ENCODE data around the gene PTPRD. TPM values are rescaled to one million over a fixed set of nuclear protein-coding genes. Genes with fewer than 3 reads are reported as not detected.

The PTPRD gene
- total RNA-seq, 1 experiment from 2014 or later, result 0.84 TPM

DNA sequence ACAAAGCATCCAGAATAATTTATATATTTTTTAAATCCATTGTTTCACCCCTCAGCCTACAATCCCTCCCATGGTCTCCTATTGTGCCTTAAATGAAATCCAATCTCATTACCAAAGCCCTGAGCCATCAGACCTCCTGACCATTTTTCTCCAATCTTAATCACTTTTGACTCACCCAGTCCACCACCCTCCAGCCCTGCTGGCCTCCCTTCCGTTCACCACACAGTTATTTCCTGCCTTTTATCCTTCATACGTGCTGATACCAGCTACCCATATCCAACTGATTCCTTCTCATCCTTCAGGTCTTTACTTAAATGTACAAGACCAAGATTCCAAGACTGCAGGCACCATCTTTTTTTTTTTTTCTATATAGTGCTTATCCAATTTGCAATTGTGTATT is 1786.5 kb downstream of the PTPRD start:
- DNase-seq (ENCODE audit: low read depth), result peak; percentile 12

DNA sequence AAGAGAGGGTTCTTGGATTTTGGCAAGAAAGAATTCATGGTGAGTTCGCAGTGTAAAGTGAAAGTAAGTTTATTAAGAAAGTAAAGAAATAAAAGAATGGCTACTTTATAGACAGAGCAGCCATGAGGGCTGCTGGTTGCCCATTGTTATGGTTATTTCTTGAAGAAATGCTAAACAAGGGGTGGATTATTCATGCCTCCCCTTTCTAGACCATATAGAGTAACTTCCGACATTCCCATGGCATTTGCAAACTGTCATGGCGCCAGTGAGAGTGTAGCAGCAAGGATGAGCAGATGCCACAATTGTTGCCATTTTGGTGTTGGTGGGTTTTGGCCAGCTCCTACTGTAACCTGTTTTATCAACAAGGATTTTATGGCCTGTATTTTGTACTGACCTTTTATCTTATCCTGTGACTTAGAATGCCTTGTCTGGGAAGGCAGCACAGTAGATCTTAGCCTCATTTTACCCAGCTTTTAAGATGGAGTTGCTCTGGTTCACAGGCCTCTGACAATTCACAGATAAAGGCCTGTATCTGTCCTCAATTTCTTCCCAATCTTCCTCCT is 1787.1 kb downstream of the PTPRD start:
- peak; percentile 9 for DNase-seq (ENCODE audit: low read depth)

DNA sequence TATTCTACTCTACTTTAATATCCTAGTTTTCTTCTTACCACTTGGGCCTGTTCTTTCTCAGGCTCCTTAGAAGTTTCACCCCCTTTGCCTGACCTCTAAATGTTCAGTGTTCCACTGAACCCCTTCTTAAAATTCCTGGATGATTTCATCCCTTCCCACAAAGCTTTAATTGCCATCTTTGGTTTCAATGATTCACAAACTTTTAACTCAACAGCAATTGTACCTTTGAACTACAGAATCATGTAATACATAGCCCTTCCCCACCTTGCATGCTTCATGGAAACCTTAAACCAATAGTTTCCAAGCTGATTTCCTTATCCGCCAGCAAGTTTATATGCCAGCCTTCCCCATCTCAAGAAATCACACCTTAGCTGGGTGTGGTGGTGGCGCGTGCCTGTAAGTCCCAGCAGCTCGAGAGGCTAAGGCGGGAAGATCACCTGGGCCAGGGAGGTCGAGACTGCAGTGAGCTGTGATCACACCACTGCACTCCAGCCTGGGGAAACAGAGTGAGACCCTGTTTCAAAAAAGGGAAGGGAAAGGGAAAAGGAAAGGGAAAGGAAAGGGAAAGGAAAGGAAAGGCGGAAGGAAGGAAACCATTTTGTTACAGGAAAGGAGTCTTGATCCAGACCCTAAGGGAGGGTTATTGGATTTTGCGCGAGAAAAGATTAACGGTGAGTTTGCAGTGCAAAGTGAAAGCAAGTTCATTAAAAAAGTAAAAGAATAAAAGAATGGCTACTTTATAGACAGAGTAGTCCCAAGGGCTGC is 1789.5 kb downstream of the PTPRD start:
- DNase-seq (ENCODE audit: low read depth), result no peak

DNA sequence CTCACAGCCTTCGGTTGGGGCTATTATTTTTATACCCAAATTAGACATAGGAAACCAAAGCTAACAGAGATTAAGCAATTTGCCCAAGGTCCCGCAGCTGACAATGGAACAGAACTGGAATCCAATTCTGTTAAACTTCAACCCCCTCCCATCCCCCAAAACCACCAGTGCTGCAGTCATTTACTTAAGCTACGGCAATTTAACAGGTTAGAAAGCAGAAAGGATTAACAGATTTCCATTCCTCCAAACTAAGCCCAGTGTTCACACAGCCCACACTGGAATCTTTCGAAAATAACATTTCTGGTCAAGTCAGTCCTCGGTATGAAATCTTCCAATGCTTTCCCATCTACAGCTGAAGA is 1790.2 kb downstream of the PTPRD start:
- no peak for DNase-seq (ENCODE audit: low read depth)

DNA sequence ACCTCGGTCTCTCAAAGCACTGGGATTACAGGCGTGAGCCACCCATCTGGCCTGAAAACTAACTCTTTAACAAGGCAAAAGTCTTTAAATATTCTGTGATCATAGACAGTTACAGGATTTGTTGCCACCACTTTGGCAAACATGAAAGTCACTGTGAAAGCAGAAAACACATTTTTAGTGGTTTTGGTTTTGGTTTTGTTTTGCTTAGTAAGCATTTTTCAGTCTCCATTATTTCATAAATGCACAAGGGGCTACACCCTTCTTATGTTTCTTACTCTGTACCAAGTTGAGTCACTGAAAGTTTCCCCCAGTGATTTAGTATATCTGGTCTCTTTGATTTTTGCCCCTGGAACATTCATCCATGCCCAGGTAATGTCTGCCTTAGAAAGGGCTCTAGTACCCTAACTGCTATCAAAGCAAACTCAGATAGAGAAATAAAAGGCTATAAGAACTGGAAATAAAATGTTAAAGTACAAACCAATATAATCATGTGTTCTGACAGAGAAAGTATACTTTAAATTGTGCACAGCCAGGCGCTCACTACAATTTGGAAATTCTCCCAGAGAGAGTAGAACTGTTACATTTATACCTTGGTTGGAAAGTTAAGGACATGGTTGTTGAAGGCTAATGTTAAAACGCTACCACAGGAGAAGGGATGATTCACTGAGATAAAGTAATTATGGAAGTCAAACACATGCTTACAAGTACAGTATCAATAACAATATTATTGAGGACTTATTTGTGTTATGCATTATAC is 1790.7 kb downstream of the PTPRD start:
- no peak for DNase-seq (ENCODE audit: low read depth)

DNA sequence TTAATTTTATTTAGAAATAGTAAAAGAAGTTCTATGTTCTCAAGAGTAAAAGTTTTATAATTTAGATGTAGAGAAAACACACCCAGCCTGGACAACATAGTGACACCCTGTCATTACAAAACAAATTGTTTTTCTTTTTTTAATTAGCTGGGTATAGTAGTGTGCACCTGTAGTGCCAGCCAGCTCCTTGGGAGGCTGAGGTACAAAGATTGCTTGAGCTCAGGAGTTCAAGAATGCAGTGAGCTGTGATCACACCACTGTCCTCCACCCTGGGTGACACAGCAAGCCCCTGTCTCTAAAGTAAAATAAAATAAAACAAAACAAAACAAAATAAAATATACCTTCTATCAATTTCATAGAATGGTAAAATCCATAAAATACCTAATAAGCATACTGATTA is 1795.5 kb downstream of the PTPRD start:
- DNase-seq (ENCODE audit: low read depth), result no peak

DNA sequence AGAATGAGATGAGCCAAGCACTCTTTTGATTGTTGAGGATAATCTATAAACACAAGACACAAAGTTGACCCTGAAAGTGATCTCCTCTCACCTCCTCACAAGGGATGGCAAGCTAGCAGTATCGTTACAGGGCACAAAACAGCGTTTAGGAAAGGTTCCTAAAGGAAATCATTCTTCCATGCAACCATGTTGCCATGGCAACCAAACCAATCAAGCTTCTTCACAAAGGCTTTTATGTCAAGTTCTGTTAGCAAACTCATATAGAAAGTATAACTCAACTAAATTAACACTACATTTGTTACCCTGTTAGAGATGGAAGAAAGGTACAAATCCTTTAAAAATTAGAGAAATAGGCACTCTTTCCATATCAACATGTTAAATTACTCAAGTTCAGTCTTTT is 1796.4 kb downstream of the PTPRD start:
- no peak for DNase-seq (ENCODE audit: low read depth)

DNA sequence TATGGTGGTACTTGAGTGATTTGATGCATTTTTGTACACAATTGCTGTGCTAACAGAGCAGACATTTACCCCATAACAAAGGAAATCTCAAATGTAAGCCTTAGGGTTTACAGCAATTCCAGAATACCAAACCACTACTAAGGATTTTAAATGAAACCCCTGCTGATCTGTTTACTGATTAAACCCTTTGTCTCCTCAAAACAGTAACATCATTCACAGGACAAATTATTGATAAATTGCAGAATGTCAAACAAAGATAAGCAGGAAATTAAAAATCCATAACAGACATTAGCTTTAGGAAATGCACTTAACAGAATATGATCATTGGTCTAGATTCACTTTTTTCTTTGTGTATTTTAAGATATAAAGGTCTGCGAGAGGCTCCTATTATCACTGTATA is 1796.9 kb downstream of the PTPRD start:
- no peak for DNase-seq (ENCODE audit: low read depth)

DNA sequence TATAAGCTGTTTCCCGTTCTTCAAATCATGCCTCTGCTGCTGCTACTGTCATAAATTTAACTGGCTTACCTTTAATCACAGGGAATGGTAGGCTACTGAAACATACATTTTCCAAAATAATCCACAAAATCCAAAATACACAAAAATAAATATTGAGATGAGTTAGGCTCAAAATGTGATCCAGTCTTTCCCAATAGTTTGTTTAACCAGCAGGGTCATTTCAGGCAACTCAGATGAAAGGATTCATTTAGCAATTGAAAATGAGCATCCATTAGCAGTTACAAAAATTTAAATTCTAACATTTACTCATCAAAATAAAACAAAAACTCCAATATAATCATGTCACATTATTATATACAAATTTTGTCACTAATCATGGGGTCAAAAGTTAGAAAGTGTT is 1797.6 kb downstream of the PTPRD start:
- no peak for DNase-seq (ENCODE audit: low read depth)

DNA sequence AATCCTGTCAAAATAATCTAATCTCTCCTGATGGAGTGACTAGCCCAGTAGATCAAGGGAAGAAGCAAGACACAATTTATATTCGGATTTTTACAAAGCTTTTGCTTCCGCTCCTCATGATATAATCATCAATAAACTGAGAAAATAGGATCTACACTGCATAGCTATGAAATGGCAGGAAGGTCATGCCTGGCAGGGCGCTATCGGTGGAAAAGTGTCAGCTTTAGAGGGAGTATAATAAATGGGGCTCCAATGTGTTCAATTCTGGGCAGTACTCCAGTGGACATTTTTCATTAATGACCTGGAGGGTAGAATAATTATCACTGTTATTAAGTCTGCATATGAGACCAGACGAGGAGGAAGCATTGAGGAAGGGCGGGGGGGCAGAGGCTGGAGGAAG is 1799.9 kb downstream of the PTPRD start:
- DNase-seq (ENCODE audit: low read depth), result no peak

DNA sequence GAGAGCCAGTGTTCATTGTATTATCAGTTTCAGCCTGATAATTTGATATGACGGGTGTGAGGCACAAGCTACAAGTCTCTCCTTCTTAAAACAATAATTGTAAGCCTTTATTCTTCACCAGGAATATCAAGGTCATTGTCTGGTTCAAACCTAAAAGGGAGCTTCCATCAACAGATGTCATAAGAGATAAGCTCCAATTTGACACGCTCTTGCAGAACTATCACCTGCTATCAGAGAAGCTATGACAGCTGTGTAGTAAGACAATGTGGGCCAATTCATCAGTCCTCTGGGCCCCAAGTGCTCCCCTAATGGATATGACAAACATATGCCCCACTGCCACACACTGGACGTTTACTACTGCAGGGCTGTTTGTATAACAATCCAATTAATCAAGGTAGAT is 1803.1 kb downstream of the PTPRD start:
- no peak for DNase-seq (ENCODE audit: low read depth)

DNA sequence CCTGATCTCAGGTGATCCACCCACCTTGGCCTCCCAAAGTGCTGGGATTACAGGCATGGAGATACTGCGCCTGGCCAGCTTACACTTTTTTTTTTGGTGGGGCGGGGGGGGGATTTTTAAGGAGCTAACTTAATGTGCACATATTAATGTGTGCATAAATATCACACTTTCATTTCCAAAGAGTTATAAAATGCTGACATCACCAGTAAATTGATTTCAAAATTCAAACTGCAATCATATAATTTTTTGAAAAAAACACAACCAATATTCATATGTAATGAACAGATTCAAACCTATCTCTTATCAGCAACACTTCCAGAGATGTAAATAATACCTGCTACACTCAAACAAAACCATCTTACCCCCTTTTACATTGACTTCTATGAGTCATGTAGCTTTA is 1806.7 kb downstream of the PTPRD start:
- DNase-seq (ENCODE audit: low read depth), result no peak

DNA sequence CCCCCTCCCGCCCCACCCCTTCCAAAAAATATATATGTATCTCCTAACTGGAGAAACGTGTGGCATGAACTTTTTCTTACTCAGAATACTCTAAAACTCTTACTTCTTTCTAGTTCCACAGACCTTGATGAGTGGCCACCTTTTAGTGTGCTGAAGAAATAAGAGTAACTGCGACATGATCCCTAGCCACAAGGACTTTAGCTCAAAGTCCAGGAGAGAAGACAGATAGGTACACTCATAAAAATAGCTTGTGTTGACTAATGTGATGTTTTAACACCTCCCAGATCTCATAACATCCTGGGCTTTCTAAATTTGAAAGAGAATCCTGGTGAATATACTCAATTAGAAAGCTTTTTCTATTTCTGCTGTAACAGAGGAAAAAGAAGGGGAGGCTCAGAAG is 1808.2 kb downstream of the PTPRD start:
- DNase-seq (ENCODE audit: low read depth), result no peak

DNA sequence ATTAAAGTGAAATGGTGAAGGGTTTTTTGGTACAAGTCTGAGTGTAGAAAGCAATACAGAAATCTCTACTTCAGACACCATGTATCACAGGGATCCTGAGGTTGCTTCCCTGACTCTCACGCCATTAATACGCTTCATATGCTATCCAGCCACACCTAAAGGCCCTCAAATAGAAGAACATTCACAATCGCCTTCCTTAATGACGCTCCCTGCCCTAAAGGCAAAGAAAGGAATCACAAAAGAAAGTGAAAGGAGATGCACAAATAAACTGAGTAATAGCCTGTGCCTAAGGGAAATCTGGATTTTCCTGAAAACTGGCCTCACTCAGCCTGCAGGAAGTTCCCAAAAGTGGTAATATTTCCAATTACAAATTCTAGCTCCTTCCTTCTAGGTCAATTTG is 1810.6 kb downstream of the PTPRD start:
- peak; percentile 37 for DNase-seq (ENCODE audit: low read depth)

DNA sequence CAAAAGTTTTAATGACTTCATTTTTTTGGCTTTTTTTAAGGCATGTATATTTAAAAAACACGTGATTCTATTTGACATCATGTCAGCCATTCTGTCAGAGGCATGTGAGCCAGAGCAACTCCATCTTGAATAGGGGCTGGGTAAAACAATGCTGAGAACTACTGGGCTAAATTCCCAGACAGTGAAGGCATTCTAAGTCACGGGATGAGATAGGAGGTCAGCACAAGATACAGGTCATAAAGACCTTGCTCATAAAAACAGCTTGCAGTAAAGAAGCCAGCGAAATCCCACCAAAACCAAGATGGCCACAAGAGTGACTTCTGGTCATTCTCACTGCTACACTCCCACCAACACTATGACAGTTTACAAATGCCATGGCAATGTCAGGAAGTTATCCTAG is 1812.6 kb downstream of the PTPRD start:
- DNase-seq (ENCODE audit: low read depth), result no peak

DNA sequence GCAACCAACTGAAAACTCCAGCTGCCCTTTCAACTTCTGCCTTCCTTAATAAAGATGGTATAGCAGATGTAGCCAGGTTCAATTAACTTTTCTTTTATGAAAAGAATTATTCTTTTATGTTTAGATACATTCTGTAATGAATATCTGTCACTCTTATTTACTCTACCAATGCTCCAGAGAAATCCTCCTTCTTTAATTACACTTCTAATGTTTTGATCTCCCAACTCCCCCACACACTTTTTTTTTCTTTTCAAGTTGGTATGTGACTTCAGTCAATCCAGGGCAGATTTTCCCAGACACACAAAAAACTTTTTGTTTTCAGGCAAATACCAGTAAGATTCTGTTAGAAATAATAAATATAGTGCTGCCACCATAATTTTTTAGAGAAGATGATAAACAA is 1813.2 kb downstream of the PTPRD start:
- no peak for DNase-seq (ENCODE audit: low read depth)

DNA sequence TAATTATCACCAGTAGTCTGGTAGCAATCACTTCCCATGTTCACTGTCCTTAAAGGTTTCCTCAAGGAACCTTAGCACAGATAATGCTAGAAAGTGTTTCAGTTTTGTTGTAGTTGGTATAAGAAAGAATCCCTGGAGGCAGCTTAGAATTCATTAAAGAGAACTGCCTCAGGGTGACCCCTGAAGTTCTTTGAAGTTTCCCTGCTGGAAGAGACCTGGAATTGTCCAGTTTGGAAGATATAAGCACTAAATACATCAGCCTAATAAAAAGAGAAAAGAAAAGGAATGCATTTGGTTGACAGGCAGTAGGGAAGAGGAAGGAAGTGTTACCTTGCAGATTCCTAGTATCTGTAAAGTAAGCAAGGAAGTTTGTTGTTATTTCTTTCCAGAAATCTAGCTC is 1813.6 kb downstream of the PTPRD start:
- no peak for DNase-seq (ENCODE audit: low read depth)

DNA sequence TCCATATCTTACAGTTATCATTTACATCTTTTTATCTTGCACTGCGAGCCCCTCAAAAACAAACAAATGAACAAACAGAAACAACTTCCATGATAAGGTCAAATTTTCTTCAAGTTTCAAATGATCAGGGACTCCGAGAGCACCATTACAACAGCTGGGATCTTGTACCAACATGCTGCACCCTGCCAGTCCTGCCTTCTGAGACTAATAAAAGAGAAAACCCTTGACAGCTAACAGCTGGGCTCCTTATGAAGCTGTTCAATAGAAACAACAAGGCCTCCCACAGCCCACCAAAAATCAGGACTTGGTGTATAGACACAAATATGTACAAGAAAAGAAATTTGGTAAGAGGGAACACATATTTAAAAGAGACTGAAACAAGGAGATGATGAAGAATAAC is 1828.0 kb downstream of the PTPRD start:
- DNase-seq (ENCODE audit: low read depth), result no peak

DNA sequence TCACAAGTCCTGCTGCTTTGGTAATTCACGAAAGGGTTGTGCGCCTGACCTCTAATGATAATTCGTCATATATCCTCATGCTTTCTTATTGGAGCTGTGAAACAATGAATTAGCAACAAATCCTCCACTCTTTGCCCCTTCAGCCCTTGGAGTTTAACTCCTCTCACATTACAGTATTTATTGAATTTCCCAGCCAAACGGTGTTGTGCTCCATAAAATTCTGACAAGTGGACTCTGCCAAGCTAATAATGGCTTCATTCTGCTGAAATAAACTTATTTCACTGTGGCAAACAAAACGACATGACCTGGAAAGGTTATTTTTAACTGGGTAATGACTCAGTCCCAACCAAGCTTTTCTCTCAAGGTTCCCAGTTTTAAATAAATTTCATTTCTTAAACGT is 1828.9 kb downstream of the PTPRD start:
- no peak for DNase-seq (ENCODE audit: low read depth)

DNA sequence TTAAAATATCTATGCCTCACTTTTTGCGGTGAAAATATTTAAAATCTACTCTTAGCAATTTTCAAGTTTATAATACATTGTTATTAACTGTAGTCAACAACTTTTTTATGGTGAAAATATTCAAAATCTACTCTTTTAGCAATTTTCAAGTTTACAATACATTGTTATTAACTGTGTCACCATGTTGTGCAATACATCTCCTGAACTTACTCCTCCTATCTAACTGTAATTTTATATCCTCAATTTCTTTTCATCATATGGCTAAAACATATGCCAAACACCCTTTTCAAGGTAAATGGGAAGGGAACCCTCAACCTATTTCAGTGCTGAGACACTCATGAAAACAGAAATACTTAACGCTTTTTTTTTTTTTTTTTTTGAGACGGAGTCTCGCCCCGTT is 1830.6 kb downstream of the PTPRD start:
- DNase-seq (ENCODE audit: low read depth), result no peak

DNA sequence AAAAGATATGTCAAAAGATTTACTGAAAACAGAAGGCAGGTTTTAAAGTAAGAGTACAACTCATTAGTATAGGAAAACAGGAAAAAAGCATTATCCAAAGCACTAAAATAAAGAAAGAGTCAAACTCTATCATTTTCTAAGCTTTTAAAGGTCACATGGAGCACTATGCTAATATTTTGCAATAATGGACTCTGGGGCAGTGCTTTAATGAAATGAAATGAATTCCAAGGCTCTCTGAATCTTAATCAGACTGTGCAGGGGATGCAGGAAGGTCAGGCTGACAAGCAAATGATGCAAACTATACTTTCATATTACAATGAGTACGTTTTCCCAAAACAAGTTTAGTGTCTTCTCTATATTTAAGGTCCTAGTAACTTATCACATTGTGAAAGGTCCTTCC is 1831.3 kb downstream of the PTPRD start:
- DNase-seq (ENCODE audit: low read depth), result no peak

DNA sequence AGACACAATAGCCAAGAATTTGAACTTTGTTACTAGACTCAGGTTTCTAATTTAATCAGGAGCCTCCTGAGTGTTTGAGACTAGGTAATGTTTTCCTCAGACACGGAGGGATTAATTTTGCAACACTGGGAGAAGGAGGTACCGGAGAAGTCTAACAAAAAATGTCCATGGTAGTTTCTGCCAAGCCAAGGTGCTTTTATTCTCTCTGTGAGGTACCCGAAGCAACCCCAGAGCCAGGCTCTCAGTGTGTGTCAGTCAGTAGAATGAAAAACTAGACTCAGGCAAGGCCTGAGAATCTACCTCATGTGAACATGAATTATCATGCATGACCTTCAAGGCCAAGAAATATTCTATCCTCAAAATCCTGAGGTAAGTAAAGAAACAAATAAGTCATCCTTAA is 1832.4 kb downstream of the PTPRD start:
- no peak for DNase-seq (ENCODE audit: low read depth)

DNA sequence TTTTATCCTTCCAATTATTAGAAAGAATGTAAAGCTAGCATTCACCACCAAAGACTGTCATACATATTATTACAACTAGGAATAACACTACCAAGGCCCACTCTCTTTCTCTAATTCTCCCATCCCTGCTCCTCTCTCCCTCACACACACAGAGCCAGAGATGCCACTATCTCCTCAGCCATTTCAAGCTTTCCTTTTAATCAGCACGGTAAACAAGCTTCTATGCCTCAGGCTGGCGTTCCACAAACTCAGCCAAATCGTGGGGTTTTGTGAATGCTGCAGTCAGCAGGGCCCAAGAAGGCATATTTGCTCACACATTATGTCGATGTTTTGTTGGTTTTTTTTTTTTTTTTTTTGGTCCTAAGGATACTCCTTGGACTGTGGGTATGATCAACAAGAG is 1833.3 kb downstream of the PTPRD start:
- no peak for DNase-seq (ENCODE audit: low read depth)
